ENCODE measurements around the gene BEGAIN. TPM values are rescaled to one million over a fixed set of nuclear protein-coding genes. Genes with fewer than 3 reads are reported as not detected.

BEGAIN gene
- total and polyA plus RNA-seq, 2 of the 8 experiments (the other 6 are each of a cell fraction or from before 2014, with no cell fraction given) = 2.9 to 3.0 TPM

DNA sequence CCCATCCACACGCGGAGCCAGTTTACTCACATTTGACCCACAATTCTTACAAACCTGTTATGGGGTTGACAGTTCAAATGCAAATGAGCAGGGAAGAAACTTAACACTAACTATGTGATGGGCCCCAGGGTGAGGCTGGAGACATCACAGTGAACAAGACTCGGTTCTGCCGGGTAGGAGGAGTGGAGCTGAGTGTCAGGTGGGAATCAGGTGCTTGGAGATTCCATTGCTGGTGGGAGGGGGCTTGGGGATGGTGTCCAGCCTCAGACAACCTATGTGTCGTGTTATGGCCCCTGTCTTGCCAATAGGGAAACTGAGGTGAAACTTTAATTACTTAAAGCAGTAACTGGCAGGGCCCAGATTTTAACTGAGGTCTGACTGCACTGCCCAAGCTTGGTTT lies 41.9 kb downstream of the BEGAIN start:
- no peak overlapping the region for H2AK5ac ChIP-seq (ENCODE audit: low read depth, low read length)
- no peak overlapping the region for H4K91ac ChIP-seq (replicated peaks; ENCODE audit: insufficient read length, low read length)
- H3K27ac ChIP-seq (ENCODE audit: low read depth, low read length) = no peak overlapping the region
- ChIA-PET POLR2A (ENCODE audit: partially characterized antibody) (interaction anchor here (1.0 to 2.2 kb wide), 3 partner anchors 15 to 170 kb away, joined by 3 to 5 read pairs (median 3); a partner anchor contains a TSS), CTCF (ENCODE audit: partially characterized antibody) (interaction anchor here (0.7 to 7.8 kb wide), 7 partner anchors 11 to 160 kb away, joined by 3 to 50 read pairs (median 4); no protein-coding TSS in a partner anchor)
- H3K4me2 ChIP-seq (ENCODE audit: insufficient read depth in 1 of 2, low read depth in 2 of 2, low read length in 2 of 2) = peak overlapping the region in 1 of 2 experiments; percentile 74; a peak in 2 of 4 replicates
- H2BK5ac ChIP-seq (ENCODE audit: low read depth, low read length) = no peak overlapping the region
- H2BK15ac ChIP-seq (ENCODE audit: low read length) = 0 out of 2 replicates have a peak overlapping the region, but pooled peaks have one; percentile 31
- no peak overlapping the region for H4K5ac ChIP-seq (ENCODE audit: insufficient read length, low read depth, low read length)
- peaks cover 6 to 13% (median 11%) of the 10 kb centered on the region in 4 experiments for H3K4me1 ChIP-seq (replicated peaks in 1 of 4; ENCODE audit: control insufficient read depth in 3 of 4, insufficient read depth in 4 of 4, low read length in 3 of 4)
- H3K4ac ChIP-seq (replicated peaks; ENCODE audit: insufficient read length, low read depth, low read length) = no peak overlapping the region
- no peak overlapping the region for H3K18ac ChIP-seq (ENCODE audit: extremely low read depth, low read length)
- no peaks in the 10 kb centered on the region for H3K9me3 ChIP-seq (ENCODE audit: insufficient read depth in 2 of 2, low read depth in 1 of 2, low read length in 1 of 2)
- no peak overlapping the region for H2AFZ ChIP-seq (ENCODE audit: low read length)
- TF ChIP-seq SIX5 (IDR thresholded peaks at IDR 0.05; ENCODE audit: low read depth, low read length) (no peak), EZH2 (IDR thresholded peaks at IDR 0.05; ENCODE audit: low read depth, low read length, severe bottlenecking) (peak; percentile 13)
- FAIRE-seq = no peak
- no peak overlapping the region for H3K4me3 ChIP-seq (ENCODE audit: extremely low read depth in 1 of 4, insufficient read depth in 2 of 4, low read depth in 3 of 4, low read length in 4 of 4)
- no peaks in the 10 kb centered on the region for H3K79me2 ChIP-seq (ENCODE audit: control insufficient read depth in 1 of 2, insufficient read depth in 2 of 2, low read length in 2 of 2)
- peaks cover 0 to 1% of the 10 kb centered on the region in 2 experiments for H4K20me1 ChIP-seq (replicated peaks in 1 of 2; ENCODE audit: control insufficient read depth in 1 of 2, insufficient read depth in 2 of 2, low read length in 2 of 2)
- H3K14ac ChIP-seq (ENCODE audit: insufficient read length) = no peak overlapping the region
- peaks cover 5% of the 10 kb centered on the region; the same call in 1 of the 2 replicates for H3K23me2 ChIP-seq (ENCODE audit: low read depth, low read length)
- peaks cover 0 to 17% (median 8%) of the 10 kb centered on the region in 4 experiments; a peak in 5 of 7 replicates for H3K27me3 ChIP-seq (replicated peaks in 1 of 4; ENCODE audit: control insufficient read depth in 3 of 4, extremely low read depth in 1 of 4, insufficient read depth in 3 of 4, low read length in 3 of 4)
- H2BK120ac ChIP-seq (replicated peaks; ENCODE audit: low read depth, low read length) = no peak overlapping the region
- WGBS, 2 experiments (ENCODE audit: extremely low coverage in 1 of 2, insufficient coverage in 1 of 2, insufficient read length in 1 of 2, insufficient replicate concordance in 2 of 2, low coverage in 1 of 2, low lambda C conversion rate in 2 of 2, missing lambda C conversion rate in 1 of 2) = 61% methylated on average over 5 of the region's 5 CpGs; no CpG with 5 or more reads in 1 of the 2 experiments
- H3K56ac ChIP-seq (replicated peaks; ENCODE audit: insufficient read length, low read depth, low read length) = no peak overlapping the region
- no peak overlapping the region for H3K23ac ChIP-seq (ENCODE audit: insufficient read length)
- H3K36me3 ChIP-seq (ENCODE audit: control insufficient read depth in 2 of 4, insufficient read depth in 4 of 4, low read length in 3 of 4) = no peaks in the 10 kb centered on the region
- H2BK20ac ChIP-seq (ENCODE audit: low read length) = no peak overlapping the region
- H4K8ac ChIP-seq (ENCODE audit: extremely low read depth, insufficient read depth, low read length) = no peak overlapping the region
- H2BK12ac ChIP-seq (ENCODE audit: low read depth, low read length) = no peak overlapping the region
- no peaks in the 10 kb centered on the region for H3K79me1 ChIP-seq (ENCODE audit: low read depth, low read length)
- DNase-seq (ENCODE audit: low read depth in 1 of 2, low spot score in 2 of 2) = no peak
- no peak overlapping the region for H3K9ac ChIP-seq (replicated peaks in 1 of 4; ENCODE audit: extremely low read depth in 1 of 4, low read depth in 3 of 4, low read length in 3 of 4)

All from H1 (cell line).